H1 (cell line): ENCODE measurements around the gene KLK4. TPM values are rescaled to one million over a fixed set of nuclear protein-coding genes. Genes with fewer than 3 reads are reported as not detected.

ENCODE experiments used
- CTCF ChIA-PET: fragments of 300-600 bp; sonication (Branson Sonifier 250); formaldehyde crosslinking; loops from one replicate; lab custom pipeline; 2021; ENCODE audit not compliant: partially characterized antibody; lab: Charles Lee
- POLR2A ChIA-PET: fragments of 300-600 bp; sonication (Branson Sonifier 250); formaldehyde crosslinking; loops from one replicate; lab custom pipeline; 2021; ENCODE audit warnings: inconsistent platforms; ENCODE audit not compliant: partially characterized antibody; lab: Charles Lee
- DNase-seq, 2 experiments: peaks; one replicate each; pipeline versions ENCODE4 v3.0.0 to v3.0.0-alpha.2; 2010 to 2022; ENCODE audit warnings: low spot score in 2 of 2, low read depth in 1 of 2, mixed read lengths in 1 of 2
- FAIRE-seq: peaks from 2 replicates; lab custom pipeline; 2011; peaks lifted over from hg19 to GRCh38; lab: Jason Lieb, UNC
- H2AFZ ChIP-seq: 2 replicates; pipeline ENCODE4 v1.8.1; 2012; ENCODE audit warnings: low read length, inconsistent platforms
- H2AK5ac ChIP-seq: 2 replicates; pipeline ENCODE4 v1.6.1; 2013; ENCODE audit warnings: low read depth, low read length
- H2BK120ac ChIP-seq: replicated peaks from 2 replicates; pipeline ENCODE3; 2013; ENCODE audit warnings: low read depth, low read length, inconsistent platforms
- H2BK12ac ChIP-seq: 2 replicates; pipeline ENCODE4 v1.6.1; 2013; ENCODE audit warnings: low read depth, low read length
- H2BK15ac ChIP-seq: 2 replicates; pipeline ENCODE4 v1.6.1; 2013; ENCODE audit warnings: low read length
- H2BK20ac ChIP-seq: 2 replicates; pipeline ENCODE4 v1.6.1; 2013; ENCODE audit warnings: low read length
- H2BK5ac ChIP-seq: 2 replicates; pipeline ENCODE4 v1.6.1; 2013; ENCODE audit warnings: low read depth, low read length
- H3K14ac ChIP-seq: 2 replicates; pipeline ENCODE4 v1.6.1; 2013; ENCODE audit warnings: inconsistent platforms; ENCODE audit not compliant: insufficient read length
- H3K18ac ChIP-seq: 2 replicates; pipeline ENCODE4 v1.6.1; 2013; ENCODE audit warnings: low read length; ENCODE audit errors: extremely low read depth
- H3K23ac ChIP-seq: 2 replicates; pipeline ENCODE4 v1.6.1; 2013; ENCODE audit warnings: inconsistent platforms; ENCODE audit not compliant: insufficient read length
- H3K23me2 ChIP-seq: 2 replicates; pipeline ENCODE4 v1.6.1; 2013; ENCODE audit warnings: low read depth, low read length
- H3K27ac ChIP-seq: 2 replicates; pipeline ENCODE4 v1.6.1; 2011; ENCODE audit warnings: low read depth, low read length, inconsistent platforms
- H3K27me3 ChIP-seq, 4 experiments: replicated peaks in 1 of 4; 1 replicate in 1 of 4; 2 replicates in 3 of 4; pipeline versions ENCODE4 v1.6.1 to v1.8.1; 2011 to 2013; ENCODE audit warnings: low read length in 3 of 4, mild to moderate bottlenecking in 3 of 4, inconsistent platforms in 2 of 4, mixed read lengths in 2 of 4, moderate library complexity in 1 of 4; ENCODE audit not compliant: control insufficient read depth in 3 of 4, insufficient read depth in 3 of 4; ENCODE audit errors: extremely low read depth in 1 of 4
- H3K36me3 ChIP-seq, 4 experiments: 2 replicates each; pipeline versions ENCODE4 v1.6.1 to v1.8.1; 2011 to 2013; ENCODE audit warnings: mild to moderate bottlenecking in 4 of 4, low read length in 3 of 4, moderate library complexity in 2 of 4, control low read depth in 1 of 4, inconsistent platforms in 1 of 4; ENCODE audit not compliant: insufficient read depth in 4 of 4, control insufficient read depth in 2 of 4
- H3K4ac ChIP-seq: replicated peaks from 2 replicates; pipeline ENCODE3; 2013; ENCODE audit warnings: low read length, low read depth, mixed read lengths, inconsistent platforms; ENCODE audit not compliant: insufficient read length
- H3K4me1 ChIP-seq, 4 experiments: replicated peaks in 1 of 4; 1 replicate in 1 of 4; 2 replicates in 3 of 4; pipeline versions ENCODE4 v1.6.1 to v1.8.1; 2011 to 2013; ENCODE audit warnings: low read length in 3 of 4, inconsistent platforms in 2 of 4, mixed read lengths in 1 of 4; ENCODE audit not compliant: insufficient read depth in 4 of 4, control insufficient read depth in 3 of 4
- H3K4me2 ChIP-seq, 2 experiments: 2 replicates each; pipeline versions ENCODE4 v1.6.1 to v1.8.1; 2011 to 2013; ENCODE audit warnings: low read depth in 2 of 2, low read length in 2 of 2, control low read depth in 1 of 2, inconsistent platforms in 1 of 2, mild to moderate bottlenecking in 1 of 2; ENCODE audit not compliant: insufficient read depth in 1 of 2
- H3K4me3 ChIP-seq, 4 experiments: fragments of 200-600, 300-600 bp in 1 of 4; sonication (generic), shearing (Covaris generic), sonication (Bioruptor Twin) in 1 of 4; 2 replicates each; pipeline versions ENCODE4 v1.5.1 to v1.8.1; 2011 to 2016; ENCODE audit warnings: low read length in 4 of 4, low read depth in 3 of 4, control low read depth in 2 of 4, inconsistent platforms in 2 of 4, mild to moderate bottlenecking in 2 of 4, mixed read lengths in 1 of 4, moderate library complexity in 1 of 4; ENCODE audit not compliant: insufficient read depth in 2 of 4; ENCODE audit errors: extremely low read depth in 1 of 4
- H3K56ac ChIP-seq: replicated peaks from 2 replicates; pipeline ENCODE3; 2013; ENCODE audit warnings: low read depth, mild to moderate bottlenecking, mixed read lengths, low read length, inconsistent platforms; ENCODE audit not compliant: insufficient read length
- H3K79me1 ChIP-seq: 2 replicates; pipeline ENCODE4 v1.6.1; 2013; ENCODE audit warnings: low read depth, low read length, control low read depth
- H3K79me2 ChIP-seq, 2 experiments: 2 replicates each; pipeline versions ENCODE4 v1.6.1 to v1.8.1; 2012 to 2013; ENCODE audit warnings: low read length in 2 of 2, mild to moderate bottlenecking in 2 of 2, inconsistent platforms in 1 of 2; ENCODE audit not compliant: insufficient read depth in 2 of 2, control insufficient read depth in 1 of 2
- H3K9ac ChIP-seq, 4 experiments: replicated peaks in 1 of 4; 1 replicate in 1 of 4; 2 replicates in 3 of 4; pipeline versions ENCODE4 v1.6.1 to v1.8.1; 2011 to 2013; ENCODE audit warnings: low read depth in 3 of 4, low read length in 3 of 4, control low read depth in 2 of 4, mild to moderate bottlenecking in 2 of 4, moderate library complexity in 2 of 4, inconsistent platforms in 1 of 4; ENCODE audit errors: extremely low read depth in 1 of 4
- H3K9me3 ChIP-seq, 2 experiments: 2 replicates each; pipeline versions ENCODE4 v1.6.1 to v1.8.1; 2012 to 2013; ENCODE audit warnings: mild to moderate bottlenecking in 2 of 2, moderate library complexity in 2 of 2, control low read depth in 1 of 2, inconsistent platforms in 1 of 2, low read depth in 1 of 2, low read length in 1 of 2, mixed read lengths in 1 of 2; ENCODE audit not compliant: insufficient read depth in 2 of 2
- H4K20me1 ChIP-seq, 2 experiments: replicated peaks in 1 of 2; 2 replicates each; pipeline versions ENCODE3 to v1.8.1; 2011 to 2013; ENCODE audit warnings: inconsistent platforms in 2 of 2, low read length in 2 of 2, mild to moderate bottlenecking in 1 of 2; ENCODE audit not compliant: insufficient read depth in 2 of 2, control insufficient read depth in 1 of 2
- H4K5ac ChIP-seq: 2 replicates; pipeline ENCODE4 v1.6.1; 2013; ENCODE audit warnings: low read length, low read depth, mixed read lengths, inconsistent platforms; ENCODE audit not compliant: insufficient read length
- H4K8ac ChIP-seq: 2 replicates; pipeline ENCODE4 v1.8.0; 2013; ENCODE audit warnings: mild to moderate bottlenecking, moderate library complexity, low read length, inconsistent platforms; ENCODE audit not compliant: insufficient read depth; ENCODE audit errors: extremely low read depth
- H4K91ac ChIP-seq: replicated peaks from 2 replicates; pipeline ENCODE3; 2013; ENCODE audit warnings: low read length, mixed read lengths, inconsistent platforms; ENCODE audit not compliant: insufficient read length
- CTBP2 ChIP-seq: IDR thresholded peaks from 2 replicates; pipeline ENCODE4 v1.7.0; 2011; ENCODE audit warnings: borderline replicate concordance, mild to moderate bottlenecking, moderate library complexity, mixed read lengths, low read length; ENCODE audit not compliant: insufficient read depth, insufficient read length
- E2F6 ChIP-seq: IDR thresholded peaks from 2 replicates; pipeline ENCODE4 v1.6.1; 2012; ENCODE audit warnings: inconsistent platforms
- EP300 ChIP-seq, 2 experiments: IDR thresholded peaks; 1 replicate in 1 of 2; 2 replicates in 1 of 2; pipeline ENCODE4 v1.6.1; 2011 to 2012; ENCODE audit warnings: low read depth in 2 of 2, low read length in 2 of 2, mild to moderate bottlenecking in 2 of 2, borderline replicate concordance in 1 of 2, inconsistent platforms in 1 of 2, moderate library complexity in 1 of 2
- EZH2 ChIP-seq: fragments of 200-600 bp; sonication (generic); IDR thresholded peaks from 2 replicates; pipeline ENCODE4 v1.7.1; 2012; ENCODE audit warnings: low read depth, mild to moderate bottlenecking, moderate library complexity, low read length, inconsistent platforms; ENCODE audit not compliant: severe bottlenecking
- GABPA ChIP-seq: IDR thresholded peaks from 2 replicates; pipeline ENCODE4 v1.6.1; 2011; ENCODE audit warnings: mild to moderate bottlenecking, low read length, moderate library complexity, borderline replicate concordance; ENCODE audit not compliant: insufficient read depth
- NANOG ChIP-seq: IDR thresholded peaks from 2 replicates; pipeline ENCODE4 v1.6.1; 2011; ENCODE audit warnings: low read length, low read depth, mild to moderate bottlenecking, inconsistent platforms; ENCODE audit not compliant: insufficient read depth, poor library complexity, severe bottlenecking
- NRF1 ChIP-seq: IDR thresholded peaks from 2 replicates; pipeline ENCODE4 v1.6.1; 2011; ENCODE audit warnings: mild to moderate bottlenecking, low read depth, low read length, improper control_type of control experiment
- PHF8 ChIP-seq: fragments of 200-600 bp; sonication (generic); conservative IDR thresholded peaks from 2 replicates; pipeline ENCODE4 v1.7.1; 2012; ENCODE audit warnings: low read depth, mild to moderate bottlenecking, inconsistent platforms, low read length, moderate library complexity
- POU5F1 ChIP-seq: IDR thresholded peaks from 2 replicates; pipeline ENCODE4 v1.6.1; 2011; ENCODE audit warnings: low read depth, mild to moderate bottlenecking, low read length, moderate library complexity
- RFX5 ChIP-seq: IDR thresholded peaks from 2 replicates; pipeline ENCODE4 v1.6.1; 2011; ENCODE audit warnings: low read depth, low read length, improper control_type of control experiment, borderline replicate concordance
- SAP30 ChIP-seq: fragments of 300-600 bp; sonication (generic); IDR thresholded peaks from 2 replicates; pipeline ENCODE4 v1.7.1; 2012; ENCODE audit warnings: low read length, moderate library complexity, mild to moderate bottlenecking, inconsistent platforms; ENCODE audit not compliant: insufficient read depth, insufficient replicate concordance
- SIX5 ChIP-seq: IDR thresholded peaks from 2 replicates; pipeline ENCODE4 v1.6.1; 2011; ENCODE audit warnings: mild to moderate bottlenecking, low read depth, low read length
- TAF1 ChIP-seq: IDR thresholded peaks from 2 replicates; pipeline ENCODE4 v1.6.1; 2011; ENCODE audit warnings: mild to moderate bottlenecking, low read depth, low read length
- polyA plus RNA-seq, 7 experiments: library from polyadenylated mRNA; depleted of rRNA in 3 of 7; stranded (reverse) in 5 of 7; unstranded in 2 of 7; fragments of >200 nt in 5 of 7; fragments of 200-250 nt in 2 of 7; gene quantifications; 1 replicate in 5 of 7; 2 replicates in 1 of 7; 4 replicates in 1 of 7; pipeline versions ENCODE4 v1.2.1 to v1.2.3, GENCODE V29; 2011 to 2013; ENCODE audit warnings: missing spikeins in 2 of 7, mixed read lengths in 2 of 7
- total RNA-seq: library from RNA; stranded (reverse); fragmentation: NEBNext Ultra II Directional; extraction: Animal tissue kit (Norgen Biotek cat#: 25700); gene quantifications from 2 replicates; pipeline ENCODE4 v1.2.1, GENCODE V29; 2021

KLK4 gene
- total and polyA plus RNA-seq, 2 of the 8 experiments (the other 6 are each of a cell fraction or from before 2014, with no cell fraction given) = 0.44 TPM; not detected in 1

GRCh38 chr19:50931023-50931422, 19.8 kb upstream of the KLK4 start:
- H3K23me2 ChIP-seq = no peaks in the 10 kb centered on the region
- H3K4me1 ChIP-seq = no peaks in the 10 kb centered on the region
- no peak overlapping the region for H2BK12ac ChIP-seq
- H3K4ac ChIP-seq = no peak overlapping the region
- H3K4me3 ChIP-seq = no peak overlapping the region
- H3K36me3 ChIP-seq = no peaks in the 10 kb centered on the region
- H3K27ac ChIP-seq = no peak overlapping the region
- H3K4me2 ChIP-seq = no peak overlapping the region
- ChIA-PET CTCF (interaction anchor here (0.6 to 7.1 kb wide), 6 partner anchors 8 to 85 kb away, joined by 3 to 36 read pairs (median 5); no protein-coding TSS in a partner anchor), POLR2A (interaction anchor here (0.6 kb wide), 1 partner anchor 487 kb away, joined by 3 read pairs; no protein-coding TSS in a partner anchor)
- H3K23ac ChIP-seq = no peak overlapping the region
- 0 out of 7 replicates have a peak, but pooled peaks cover 0 to 2% (median under 1%) of the 10 kb centered on the region in 4 experiments for H3K27me3 ChIP-seq
- H4K20me1 ChIP-seq = no peaks in the 10 kb centered on the region
- H4K5ac ChIP-seq = no peak overlapping the region
- H2BK15ac ChIP-seq = no peak overlapping the region
- no peak overlapping the region for H4K91ac ChIP-seq
- no peak overlapping the region for H2AFZ ChIP-seq
- H3K18ac ChIP-seq = no peak overlapping the region
- no peak overlapping the region for H2AK5ac ChIP-seq
- no peak overlapping the region for H3K56ac ChIP-seq
- no peak overlapping the region for H2BK20ac ChIP-seq
- H3K79me1 ChIP-seq = no peaks in the 10 kb centered on the region
- no peak overlapping the region for H3K14ac ChIP-seq
- H3K79me2 ChIP-seq = no peaks in the 10 kb centered on the region
- no peaks in the 10 kb centered on the region for H3K9me3 ChIP-seq
- H2BK120ac ChIP-seq = no peak overlapping the region
- H3K9ac ChIP-seq = no peak overlapping the region
- H2BK5ac ChIP-seq = no peak overlapping the region
- no peak for FAIRE-seq
- TF ChIP-seq NANOG (no peak), SAP30 (no peak), POU5F1 (no peak), E2F6 (no peak), NRF1 (no peak), PHF8 (no peak), TAF1 (no peak), RFX5 (no peak), EZH2 (no peak), SIX5 (no peak), GABPA (no peak), CTBP2 (no peak), EP300 (IDR thresholded peaks at IDR 0.05; ENCODE audit: borderline replicate concordance in 1 of 2, low read depth in 2 of 2, low read length in 2 of 2) (no peak)
- TF ChIP-seq, all 59 proteins: peak for 0
- H4K8ac ChIP-seq = no peak overlapping the region
- DNase-seq = no peak
